Smooth muscle cell (in vitro differentiated cells): ENCODE results near the gene TLDC2. TPM values are rescaled to one million over a fixed set of nuclear protein-coding genes. Genes with fewer than 3 reads are reported as not detected.

Experiments
- DNase-seq: peaks from one replicate; lab custom pipeline; 2025; ENCODE audit not compliant: unreplicated experiment; lab: John Stamatoyannopoulos, UW
- H2AFZ ChIP-seq: fragments of 200-600 bp; sonication (generic); 2 replicates; pipeline ENCODE4 v1.6.0; 2016; ENCODE audit warnings: antibody characterized with exemption, low read depth, mild to moderate bottlenecking
- H3F3A ChIP-seq: fragments of 200-600 bp; sonication (generic); 2 replicates; pipeline ENCODE4 v1.6.0; 2017; ENCODE audit warnings: antibody characterized with exemption, low read depth
- H3K27ac ChIP-seq: fragments of 200-600 bp; sonication (generic); 2 replicates; pipeline ENCODE4 v1.5.1; 2016; ENCODE audit warnings: low read depth, mild to moderate bottlenecking
- H3K27me3 ChIP-seq: fragments of 200-600 bp; sonication (generic); 2 replicates; pipeline ENCODE4 v1.6.1; 2016; ENCODE audit warnings: low read depth, mild to moderate bottlenecking
- H3K36me3 ChIP-seq: fragments of 200-600 bp; sonication (generic); 2 replicates; pipeline ENCODE4 v1.5.1; 2016; ENCODE audit warnings: low read depth
- H3K4me1 ChIP-seq: fragments of 200-600 bp; sonication (generic); 2 replicates; pipeline ENCODE4 v1.5.1; 2016; ENCODE audit warnings: low read depth
- H3K4me2 ChIP-seq: fragments of 200-600 bp; sonication (generic); 2 replicates; pipeline ENCODE4 v1.6.0; 2016; ENCODE audit warnings: mild to moderate bottlenecking
- H3K4me3 ChIP-seq: fragments of 200-600 bp; sonication (generic); 2 replicates; pipeline ENCODE4 v1.5.1; 2016; ENCODE audit warnings: mild to moderate bottlenecking
- H3K79me2 ChIP-seq: fragments of 200-600 bp; sonication (generic); 2 replicates; pipeline ENCODE4 v1.6.0; 2016; ENCODE audit warnings: low read depth, mild to moderate bottlenecking
- H3K9ac ChIP-seq: fragments of 200-600 bp; sonication (generic); 2 replicates; pipeline ENCODE4 v1.6.0; 2016; ENCODE audit warnings: low read depth
- H3K9me3 ChIP-seq: fragments of 200-600 bp; sonication (generic); replicated peaks from 2 replicates; pipeline ENCODE4 v1.5.1; 2016; ENCODE audit warnings: low read depth
- H4K20me1 ChIP-seq: fragments of 200-600 bp; sonication (generic); 2 replicates; pipeline ENCODE4 v1.6.0; 2016; ENCODE audit warnings: low read depth
- CTCF ChIP-seq: fragments of 200-600 bp; sonication (generic); IDR thresholded peaks from 2 replicates; pipeline ENCODE4 v1.5.1; 2017; ENCODE audit warnings: borderline replicate concordance, mild to moderate bottlenecking, antibody characterized with exemption; ENCODE audit not compliant: insufficient read depth, poor library complexity, severe bottlenecking
- WGBS: methylation state at CpG from one replicate; pipeline ENCODE4 v1.1.7; 2016; ENCODE audit warnings: low lambda C conversion rate; 5-methylcytosine and 5-hydroxymethylcytosine counted together
- polyA plus RNA-seq: library from polyadenylated mRNA; unstranded; fragments of >200 nt; fragmentation: Nextera tagmentation; extraction: Ambion mirVana; gene quantifications from 2 replicates; pipeline ENCODE4 v1.2.1, GENCODE V29; 2016
- total RNA-seq: library from RNA; depleted of rRNA; stranded (reverse); fragments of >200 nt; gene quantifications from 2 replicates; pipeline ENCODE4 v1.2.3, GENCODE V29; 2014

The TLDC2 gene
- total and polyA plus RNA-seq, 2 experiments from 2014 or later = not detected

- 90% methylated on average over 9 of the region's 9 CpGs for WGBS
- Histone ChIP-seq H3F3A (peaks cover 4% of the 10 kb centered on the region), H2AFZ (no peak overlapping the region), H3K79me2 (peaks cover 56% of the 10 kb centered on the region), H3K9ac (no peak overlapping the region), H3K27me3 (no peaks in the 10 kb centered on the region), H3K4me2 (no peak overlapping the region), H4K20me1 (peaks cover 54% of the 10 kb centered on the region), H3K27ac (peak overlapping the region; percentile 83), H3K36me3 (peaks cover 3% of the 10 kb centered on the region), H3K9me3 (no peaks in the 10 kb centered on the region), H3K4me3 (no peak overlapping the region), H3K4me1 (peaks cover 9% of the 10 kb centered on the region)
- no peak for TF ChIP-seq CTCF
- no peak for DNase-seq
These were observed 26.4 kb upstream of the TLDC2 start for GRCh38 chr20:36849333-36850065.

DNA sequence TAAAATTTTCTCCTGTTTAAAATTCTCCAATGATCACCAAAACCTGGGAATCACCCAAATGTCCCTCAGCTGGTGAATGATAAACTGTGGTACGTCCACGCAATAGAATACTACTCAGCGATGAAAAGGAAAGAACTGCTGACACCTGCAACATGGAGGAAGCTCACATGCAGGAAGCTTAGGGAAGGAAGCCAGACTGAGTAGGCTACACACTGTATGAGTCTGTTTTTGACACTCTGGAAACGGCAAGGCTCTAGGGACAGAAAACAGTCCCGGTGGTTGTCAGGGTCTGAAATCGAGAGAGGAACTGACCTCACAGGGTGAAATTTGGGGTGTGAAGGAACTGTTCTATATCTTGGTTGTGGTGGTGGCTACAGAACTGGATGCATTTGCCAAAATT is 25.2 kb upstream of the TLDC2 start:
- peaks cover 4% of the 10 kb centered on the region for H3F3A ChIP-seq
- H3K4me3 ChIP-seq = no peak overlapping the region
- H3K36me3 ChIP-seq = peaks cover 3% of the 10 kb centered on the region
- no peaks in the 10 kb centered on the region for H3K27me3 ChIP-seq
- TF ChIP-seq CTCF = no peak
- peaks cover 2% of the 10 kb centered on the region for H3K4me1 ChIP-seq
- H3K9ac ChIP-seq = no peak overlapping the region
- H3K79me2 ChIP-seq = peaks cover 60% of the 10 kb centered on the region
- no peak overlapping the region for H2AFZ ChIP-seq
- no peak overlapping the region for H3K27ac ChIP-seq
- no peak for DNase-seq
- WGBS = 96% methylated on average over 6 of the region's 6 CpGs
- H4K20me1 ChIP-seq = peaks cover 64% of the 10 kb centered on the region
- H3K9me3 ChIP-seq = no peaks in the 10 kb centered on the region
- H3K4me2 ChIP-seq = no peak overlapping the region

DNA sequence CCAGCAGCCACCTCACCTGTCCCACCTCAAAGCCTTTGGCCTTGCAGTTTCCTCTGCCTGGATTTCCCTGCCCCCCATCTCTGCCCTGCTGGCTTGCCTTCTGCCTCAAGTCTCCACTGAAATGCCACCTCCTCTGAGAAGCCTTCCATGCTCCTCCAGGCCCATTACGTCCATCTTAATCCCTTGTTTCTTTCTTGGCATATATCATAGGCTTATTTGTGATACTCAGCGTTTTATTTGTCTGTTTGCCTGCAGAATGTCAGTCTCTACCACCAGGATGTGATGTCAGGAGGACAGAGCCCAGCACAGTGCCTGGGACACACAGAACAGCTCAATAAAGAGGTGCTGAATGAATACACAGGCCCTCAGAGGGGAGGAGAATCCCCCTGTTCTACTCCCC is 24.4 kb upstream of the TLDC2 start:
- no peak overlapping the region for H3K27ac ChIP-seq

More for the DNA sequence above, 24.4 kb upstream of the TLDC2 start:
- DNase-seq = no peak
- H3K79me2 ChIP-seq = peaks cover 59% of the 10 kb centered on the region
- H4K20me1 ChIP-seq = peaks cover 72% of the 10 kb centered on the region
- H3K36me3 ChIP-seq = peaks cover 3% of the 10 kb centered on the region
- peaks cover 4% of the 10 kb centered on the region for H3F3A ChIP-seq
- H3K9ac ChIP-seq = no peak overlapping the region
- H2AFZ ChIP-seq = no peak overlapping the region
- peaks cover 5% of the 10 kb centered on the region for H3K4me1 ChIP-seq
- H3K4me3 ChIP-seq = no peak overlapping the region
- H3K9me3 ChIP-seq = no peaks in the 10 kb centered on the region
- no peak for TF ChIP-seq CTCF
- no peaks in the 10 kb centered on the region for H3K27me3 ChIP-seq
- 98% methylated on average over 2 of the region's 2 CpGs for WGBS
- no peak overlapping the region for H3K4me2 ChIP-seq
